ENCODE results near the gene F2RL1. TPM values are rescaled to one million over a fixed set of nuclear protein-coding genes. Genes with fewer than 3 reads are reported as not detected.
A peak's percentile ranks its signal among the peaks of the same experiment; 100 is the strongest.
"Not testable (repeated sequence)": the region's sequence is repeated elsewhere in the genome, so short reads cannot be mapped to it uniquely, and the experiment has no call there.

The F2RL1 gene
- total RNA-seq, 3 donors from 2014 or later: 58.1 to 177 (median 128) TPM

DNA sequence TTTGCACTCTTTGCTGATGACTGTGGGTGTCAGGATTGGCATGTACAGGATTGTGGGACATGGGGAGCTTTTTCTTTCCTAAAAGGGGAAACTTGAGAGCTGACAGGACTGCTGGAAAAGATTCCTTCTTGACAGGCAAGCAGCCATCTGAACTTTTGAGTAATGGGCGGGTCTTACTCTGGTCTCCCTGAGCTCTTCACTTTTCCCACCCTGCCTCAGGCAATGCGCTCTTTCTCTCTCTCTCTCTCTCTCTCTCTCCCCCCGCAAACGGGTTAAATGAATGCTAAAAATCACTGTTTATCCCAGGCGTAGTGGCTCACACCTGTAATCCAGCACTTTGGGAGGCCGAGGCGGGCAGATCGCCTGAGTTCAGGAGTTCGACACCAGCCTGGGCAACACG is 37.1 kb upstream of the F2RL1 start:
- intact Hi-C loops (cut with DNase I, micrococcal nuclease): no loop called here
- no peak overlapping the region for H3K4me3 ChIP-seq
- DNase-seq (no peak), ATAC-seq (no peak)
- peaks cover 7% of the 10 kb centered on the region for H3K4me1 ChIP-seq (ENCODE audit: low read depth)
- TF ChIP-seq, protein P1, sequence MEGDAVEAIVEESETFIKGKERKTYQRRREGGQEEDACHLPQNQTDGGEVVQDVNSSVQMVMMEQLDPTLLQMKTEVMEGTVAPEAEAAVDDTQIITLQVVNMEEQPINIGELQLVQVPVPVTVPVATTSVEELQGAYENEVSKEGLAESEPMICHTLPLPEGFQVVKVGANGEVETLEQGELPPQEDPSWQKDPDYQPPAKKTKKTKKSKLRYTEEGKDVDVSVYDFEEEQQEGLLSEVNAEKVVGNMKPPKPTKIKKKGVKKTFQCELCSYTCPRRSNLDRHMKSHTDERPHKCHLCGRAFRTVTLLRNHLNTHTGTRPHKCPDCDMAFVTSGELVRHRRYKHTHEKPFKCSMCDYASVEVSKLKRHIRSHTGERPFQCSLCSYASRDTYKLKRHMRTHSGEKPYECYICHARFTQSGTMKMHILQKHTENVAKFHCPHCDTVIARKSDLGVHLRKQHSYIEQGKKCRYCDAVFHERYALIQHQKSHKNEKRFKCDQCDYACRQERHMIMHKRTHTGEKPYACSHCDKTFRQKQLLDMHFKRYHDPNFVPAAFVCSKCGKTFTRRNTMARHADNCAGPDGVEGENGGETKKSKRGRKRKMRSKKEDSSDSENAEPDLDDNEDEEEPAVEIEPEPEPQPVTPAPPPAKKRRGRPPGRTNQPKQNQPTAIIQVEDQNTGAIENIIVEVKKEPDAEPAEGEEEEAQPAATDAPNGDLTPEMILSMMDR (IDR thresholded peaks at IDR 0.05): no peak
- H3K36me3 ChIP-seq (ENCODE audit: low read depth): no peaks in the 10 kb centered on the region
- no peaks in the 10 kb centered on the region for H3K9me3 ChIP-seq

GRCh38 chr5:76782444-76782843 is 36.4 kb upstream of the F2RL1 start:
- TF ChIP-seq, protein P1 (IDR thresholded peaks at IDR 0.05): no peak
- intact Hi-C loops (cut with DNase I, micrococcal nuclease): no loop called here
- DNase-seq (no peak), ATAC-seq (no peak)
- Histone ChIP-seq H3K9me3 (no peaks in the 10 kb centered on the region), H3K4me1 (ENCODE audit: low read depth) (peaks cover 12% of the 10 kb centered on the region), H3K36me3 (ENCODE audit: low read depth) (no peaks in the 10 kb centered on the region), H3K4me3 (no peak overlapping the region)

DNA sequence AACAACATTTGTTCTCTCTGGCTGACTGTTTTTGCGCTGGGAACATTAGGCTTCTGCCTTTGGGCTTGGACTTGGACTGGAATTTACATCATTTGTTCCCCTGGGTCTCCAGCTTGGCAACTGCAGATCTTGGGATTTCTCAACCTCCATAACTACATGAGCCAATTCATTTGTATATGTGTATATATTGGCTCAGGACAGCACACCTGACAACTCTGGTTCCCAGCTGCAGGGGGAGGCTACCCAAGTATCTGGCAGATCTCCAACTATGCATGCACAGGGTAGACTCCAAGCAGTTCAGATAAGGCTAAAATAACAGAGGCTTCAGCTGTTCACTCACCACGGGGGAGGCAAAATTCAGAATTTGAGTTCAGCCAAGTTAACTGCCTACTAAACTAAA is 31.6 kb upstream of the F2RL1 start:
- ATAC-seq: peak; percentile 39
- H3K4me1 ChIP-seq (ENCODE audit: low read depth): peaks cover 23% of the 10 kb centered on the region
- no peak overlapping the region for H3K4me3 ChIP-seq
- DNase-seq: peak in 1 of 3 donors; percentile 38
- H3K9me3 ChIP-seq: no peaks in the 10 kb centered on the region
- TF ChIP-seq, protein P1 (IDR thresholded peaks at IDR 0.05): no peak
- intact Hi-C loops (cut with DNase I, micrococcal nuclease): no loop called here
- H3K36me3 ChIP-seq (ENCODE audit: low read depth): no peaks in the 10 kb centered on the region

DNA sequence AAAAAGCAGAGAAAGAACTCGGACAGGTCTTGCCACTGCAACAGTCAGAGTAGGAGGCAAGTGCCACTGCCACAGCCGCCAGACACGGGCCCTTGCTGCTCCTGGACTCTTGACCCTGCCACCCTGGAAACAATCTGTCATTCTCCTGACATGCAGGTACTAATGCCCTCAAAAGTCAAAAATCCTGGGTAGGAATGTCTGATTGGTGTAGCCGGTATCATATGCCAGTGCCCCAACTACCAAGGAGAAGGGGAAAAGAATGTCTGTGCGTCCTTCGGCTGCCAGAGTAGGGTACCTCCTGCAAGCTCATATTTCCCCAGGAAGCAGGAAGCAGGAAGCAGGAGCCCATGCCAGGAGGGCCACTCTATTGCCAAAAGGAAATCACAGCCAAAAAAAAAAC is 30.5 kb upstream of the F2RL1 start:
- H3K9me3 ChIP-seq: no peaks in the 10 kb centered on the region
- no peak overlapping the region for H3K4me3 ChIP-seq
- peaks cover 23% of the 10 kb centered on the region for H3K4me1 ChIP-seq (ENCODE audit: low read depth)
- intact Hi-C loops (cut with DNase I, micrococcal nuclease): no loop called here
- TF ChIP-seq, protein P1 (IDR thresholded peaks at IDR 0.05): no peak
- DNase-seq: peak; percentile 67 to 71 (median 68)
- no peaks in the 10 kb centered on the region for H3K36me3 ChIP-seq (ENCODE audit: low read depth)
- ATAC-seq: peak; percentile 70

GRCh38 chr5:76789275-76789674 is 29.6 kb upstream of the F2RL1 start:
- H3K9me3 ChIP-seq; H3K4me3 ChIP-seq; DNase-seq; intact Hi-C loops (cut with DNase I, micrococcal nuclease); H3K36me3 ChIP-seq (ENCODE audit: low read depth); ATAC-seq: not testable (repeated sequence)
- H3K4me1 ChIP-seq (ENCODE audit: low read depth): peaks cover 23% of the 10 kb centered on the region

GRCh38 chr5:76789991-76790581 is 28.7 kb upstream of the F2RL1 start:
- TF ChIP-seq, protein P1 (IDR thresholded peaks at IDR 0.05): no peak
- Histone ChIP-seq H3K4me1 (ENCODE audit: low read depth) (peaks cover 23% of the 10 kb centered on the region), H3K4me3 (no peak overlapping the region), H3K9me3 (no peaks in the 10 kb centered on the region), H3K36me3 (ENCODE audit: low read depth) (no peaks in the 10 kb centered on the region)
- ATAC-seq (no peak), DNase-seq (no peak)
- intact Hi-C loops (cut with DNase I, micrococcal nuclease): no loop called here
